ENCODE data around the gene AFF3. TPM values are rescaled to one million over a fixed set of nuclear protein-coding genes. Genes with fewer than 3 reads are reported as not detected.

The AFF3 gene
- total RNA-seq, 6 experiments from 2014 or later = 1.3 to 7.3 (median 6.4) TPM

DNA sequence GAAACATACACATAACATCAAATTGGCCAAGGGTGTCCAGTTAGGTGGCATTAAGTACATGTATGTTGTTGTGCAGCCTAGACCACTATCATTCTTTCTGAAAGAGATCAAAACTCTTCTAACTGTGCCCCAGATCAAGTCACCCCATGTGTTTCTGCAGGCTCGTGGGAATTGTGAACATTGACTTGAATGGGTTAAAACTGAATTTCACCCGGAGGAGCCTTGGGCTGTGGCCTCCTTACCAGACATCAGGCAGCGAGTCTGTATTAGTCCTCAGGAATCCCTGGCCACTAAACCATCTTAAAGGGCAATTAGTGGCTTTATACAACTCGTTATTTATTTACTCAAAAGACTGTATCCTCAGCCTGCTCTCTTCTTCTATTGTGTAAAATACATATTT is 503.6 kb downstream of the AFF3 start:
- DNase-seq (no peak), ATAC-seq (no peak)
- Histone ChIP-seq H3K27ac (no peak overlapping the region), H3K9me3 (no peaks in the 10 kb centered on the region), H3K27me3 (no peaks in the 10 kb centered on the region), H3K36me3 (no peaks in the 10 kb centered on the region), H3K4me3 (no peak overlapping the region), H3K4me1 (peaks cover 0 to 12% (median 2%) of the 10 kb centered on the region in 4 donors)
- TF ChIP-seq, protein P1, sequence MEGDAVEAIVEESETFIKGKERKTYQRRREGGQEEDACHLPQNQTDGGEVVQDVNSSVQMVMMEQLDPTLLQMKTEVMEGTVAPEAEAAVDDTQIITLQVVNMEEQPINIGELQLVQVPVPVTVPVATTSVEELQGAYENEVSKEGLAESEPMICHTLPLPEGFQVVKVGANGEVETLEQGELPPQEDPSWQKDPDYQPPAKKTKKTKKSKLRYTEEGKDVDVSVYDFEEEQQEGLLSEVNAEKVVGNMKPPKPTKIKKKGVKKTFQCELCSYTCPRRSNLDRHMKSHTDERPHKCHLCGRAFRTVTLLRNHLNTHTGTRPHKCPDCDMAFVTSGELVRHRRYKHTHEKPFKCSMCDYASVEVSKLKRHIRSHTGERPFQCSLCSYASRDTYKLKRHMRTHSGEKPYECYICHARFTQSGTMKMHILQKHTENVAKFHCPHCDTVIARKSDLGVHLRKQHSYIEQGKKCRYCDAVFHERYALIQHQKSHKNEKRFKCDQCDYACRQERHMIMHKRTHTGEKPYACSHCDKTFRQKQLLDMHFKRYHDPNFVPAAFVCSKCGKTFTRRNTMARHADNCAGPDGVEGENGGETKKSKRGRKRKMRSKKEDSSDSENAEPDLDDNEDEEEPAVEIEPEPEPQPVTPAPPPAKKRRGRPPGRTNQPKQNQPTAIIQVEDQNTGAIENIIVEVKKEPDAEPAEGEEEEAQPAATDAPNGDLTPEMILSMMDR (IDR thresholded peaks at IDR 0.05) = no peak
- no peak for TF ChIP-seq POLR2A (IDR thresholded peaks at IDR 0.05)
- intact Hi-C loops (cut with DNase I) = no loop called here
- WGBS (ENCODE audit: insufficient coverage, low coverage, low lambda C conversion rate, missing lambda C conversion rate) = 68% methylated on average over 3 of the region's 4 CpGs

DNA sequence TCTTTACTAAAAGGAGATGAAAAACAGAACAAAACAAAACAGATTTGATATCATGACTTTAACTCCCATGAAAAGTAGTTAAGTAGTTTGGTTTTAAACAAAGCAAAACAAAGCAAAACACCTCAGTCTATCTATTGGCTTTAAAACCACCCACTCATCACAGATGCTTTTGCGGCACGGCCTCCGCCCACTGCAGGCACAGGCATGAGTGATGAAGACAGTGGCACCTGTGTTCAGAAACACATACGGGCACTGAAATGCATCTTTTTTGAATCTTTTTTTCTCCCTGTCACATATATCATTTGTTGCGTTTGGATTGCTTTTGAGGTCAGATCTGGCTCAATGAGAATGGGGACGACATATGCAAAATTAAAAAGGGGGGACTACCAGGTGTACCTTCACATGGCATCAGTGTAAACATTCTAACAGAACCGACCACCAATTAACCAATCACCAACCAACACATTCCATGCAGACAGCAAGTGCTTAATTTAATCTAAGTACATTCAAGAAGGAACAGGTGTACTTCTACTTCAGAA is 505.2 kb downstream of the AFF3 start:
- Histone ChIP-seq H3K27ac (peak overlapping the region in 1 of 3 donors; percentile 17), H3K9me3 (no peaks in the 10 kb centered on the region), H3K4me1 (peaks cover 0 to 12% (median 2%) of the 10 kb centered on the region in 4 donors), H3K36me3 (no peaks in the 10 kb centered on the region), H3K4me3 (no peak overlapping the region), H3K27me3 (no peaks in the 10 kb centered on the region)
- no peak for DNase-seq
- intact Hi-C loops (cut with DNase I) = no loop called here
- ATAC-seq = no peak
- TF ChIP-seq, protein P1 (IDR thresholded peaks at IDR 0.05) = no peak
- no peak for TF ChIP-seq POLR2A (IDR thresholded peaks at IDR 0.05)
- WGBS (ENCODE audit: insufficient coverage, low coverage, low lambda C conversion rate, missing lambda C conversion rate) = 77% methylated on average over 7 of the region's 7 CpGs

DNA sequence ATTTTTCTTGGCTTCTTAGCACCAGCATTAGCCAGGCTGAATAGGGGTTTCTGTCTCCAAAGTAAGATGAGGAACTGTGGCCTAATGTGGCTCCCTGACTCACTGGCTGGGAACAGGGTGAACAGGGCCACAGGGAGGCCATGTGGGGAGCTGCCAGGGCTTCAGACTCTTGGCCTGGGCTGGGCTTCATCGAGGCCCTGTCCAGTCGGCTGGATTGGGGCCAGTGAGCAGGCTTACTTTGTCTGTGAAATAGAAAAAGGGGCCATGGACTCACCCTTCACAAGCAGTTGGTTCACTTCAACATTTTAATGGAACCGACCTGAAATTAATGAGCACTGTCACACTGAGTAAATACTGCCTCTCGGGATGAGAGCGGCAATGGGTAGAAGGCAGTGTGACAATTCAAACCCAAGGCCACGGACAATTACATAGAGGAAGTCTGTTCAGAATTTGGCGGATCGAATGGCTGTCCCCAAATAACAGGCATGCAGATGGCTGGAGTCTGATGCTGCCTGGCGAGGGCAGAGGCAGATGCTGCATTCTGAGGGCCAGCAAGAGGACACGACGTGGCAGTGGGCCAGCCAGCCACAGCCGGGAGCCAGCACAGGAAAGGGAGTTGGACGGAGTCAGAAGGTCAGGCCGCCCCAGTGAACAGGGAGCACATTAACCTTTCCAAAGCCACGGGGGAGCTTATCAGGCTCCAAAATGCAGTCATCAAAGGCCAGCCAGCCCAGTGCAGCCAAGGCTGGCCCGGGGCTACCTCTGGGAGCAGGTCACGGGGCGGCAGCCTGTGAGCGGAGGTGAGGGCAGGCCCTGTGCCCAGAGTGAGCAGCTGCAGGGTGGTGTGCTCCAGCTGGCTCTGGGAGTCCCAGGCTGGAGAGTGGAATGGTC is 506.0 kb downstream of the AFF3 start:
- DNase-seq (peak; percentile 91 to 94 (median 94)), ATAC-seq (peak; percentile 97 to 98 (median 98))
- H3K27ac ChIP-seq = peak overlapping the region in 1 of 3 donors; percentile 17
- no peaks in the 10 kb centered on the region for H3K27me3 ChIP-seq
- H3K9me3 ChIP-seq = no peaks in the 10 kb centered on the region
- H3K4me1 ChIP-seq = peaks cover 0 to 12% (median 2%) of the 10 kb centered on the region in 4 donors
- TF ChIP-seq, protein P1 (IDR thresholded peaks at IDR 0.05) = peak in 1 of 4 donors; percentile 11
- no peak for TF ChIP-seq POLR2A (IDR thresholded peaks at IDR 0.05)
- WGBS (ENCODE audit: insufficient coverage, low coverage, low lambda C conversion rate, missing lambda C conversion rate) = 29% methylated on average over 10 of the region's 19 CpGs
- no peak overlapping the region for H3K4me3 ChIP-seq
- intact Hi-C loops (cut with DNase I) = no loop called here
- no peaks in the 10 kb centered on the region for H3K36me3 ChIP-seq

DNA sequence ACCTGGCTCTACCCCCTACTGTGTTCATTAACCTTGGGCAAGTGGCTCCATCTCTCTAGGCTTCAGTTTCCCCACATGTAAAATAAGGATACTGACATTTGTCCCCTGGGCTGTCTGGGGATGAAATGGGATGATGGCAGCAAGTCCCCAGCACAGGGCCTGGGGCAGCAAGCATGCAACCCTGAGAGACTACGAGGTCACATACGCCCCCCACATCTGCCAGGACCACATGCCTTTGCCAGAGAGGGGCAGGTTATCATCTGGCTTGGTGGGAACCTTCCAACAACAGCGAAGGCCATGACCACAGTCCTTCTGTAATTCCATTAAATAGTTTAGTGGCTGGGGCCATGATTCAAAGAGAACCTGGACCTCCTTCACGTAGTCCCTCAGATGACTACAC is 506.7 kb downstream of the AFF3 start:
- no peak for DNase-seq
- Histone ChIP-seq H3K27ac (no peak overlapping the region), H3K36me3 (no peaks in the 10 kb centered on the region), H3K9me3 (no peaks in the 10 kb centered on the region), H3K27me3 (no peaks in the 10 kb centered on the region), H3K4me3 (no peak overlapping the region), H3K4me1 (peaks cover 0 to 12% (median 2%) of the 10 kb centered on the region in 4 donors)
- 50% methylated on average over 1 of the region's 4 CpGs for WGBS (ENCODE audit: insufficient coverage, low coverage, low lambda C conversion rate, missing lambda C conversion rate)
- intact Hi-C loops (cut with DNase I) = no loop called here
- TF ChIP-seq, protein P1 (IDR thresholded peaks at IDR 0.05) = no peak
- TF ChIP-seq POLR2A (IDR thresholded peaks at IDR 0.05) = no peak
- ATAC-seq = no peak

Measured in right lobe of liver (tissue), 6 donors.